Liver (tissue), 9 donors: ENCODE data around the gene LLGL2. TPM values are rescaled to one million over a fixed set of nuclear protein-coding genes. Genes with fewer than 3 reads are reported as not detected.

Experiments
- DNase-seq: peaks from one replicate; pipeline ENCODE4 v3.0.0-alpha.2; 2017; ENCODE audit warnings: low spot score
- H3K27ac ChIP-seq, 2 donors: one replicate each; pipeline ENCODE4 v1.7.0; 2013; ENCODE audit warnings: inconsistent platforms in 2 of 2, low read length in 2 of 2, control low read depth in 1 of 2, low read depth in 1 of 2, mild to moderate bottlenecking in 1 of 2
- H3K27me3 ChIP-seq, 4 donors: one replicate each; pipeline versions ENCODE4 v1.6.1 to v1.7.0; 2013; ENCODE audit warnings: low read length in 3 of 4, inconsistent platforms in 1 of 4, mild to moderate bottlenecking in 1 of 4, moderate library complexity in 1 of 4; ENCODE audit not compliant: control insufficient read depth in 4 of 4, insufficient read depth in 4 of 4
- H3K36me3 ChIP-seq, 4 donors: one replicate each; pipeline versions ENCODE4 v1.6.1 to v1.7.0; 2013; ENCODE audit warnings: low read length in 3 of 4, mild to moderate bottlenecking in 3 of 4, low read depth in 1 of 4, moderate library complexity in 1 of 4; ENCODE audit not compliant: control insufficient read depth in 4 of 4, insufficient read depth in 3 of 4
- H3K4me1 ChIP-seq, 4 donors: one replicate each; pipeline versions ENCODE4 v1.6.1 to v1.7.0; 2013; ENCODE audit warnings: low read length in 3 of 4, mild to moderate bottlenecking in 3 of 4, moderate library complexity in 1 of 4; ENCODE audit not compliant: control insufficient read depth in 4 of 4, insufficient read depth in 4 of 4
- H3K4me3 ChIP-seq, 3 donors: one replicate each; pipeline versions ENCODE4 v1.6.1 to v1.7.0; 2013; ENCODE audit warnings: low read length in 3 of 3, control low read depth in 1 of 3, low read depth in 1 of 3, mild to moderate bottlenecking in 1 of 3
- H3K9ac ChIP-seq, 2 donors: one replicate each; pipeline ENCODE4 v1.7.0; 2013; ENCODE audit warnings: low read length in 2 of 2, mild to moderate bottlenecking in 2 of 2, moderate library complexity in 2 of 2, control low read depth in 1 of 2, low read depth in 1 of 2
- H3K9me3 ChIP-seq, 4 donors: one replicate each; pipeline versions ENCODE4 v1.6.1 to v1.7.0; 2013; ENCODE audit warnings: low read length in 3 of 4; ENCODE audit not compliant: control insufficient read depth in 4 of 4
- CTCF ChIP-seq: fragments of 150-350 bp; IDR thresholded peaks from 2 replicates; pipeline ENCODE4 v1.5.1; 2017; ENCODE audit warnings: improper control_type of control experiment, low read depth, low read length; ENCODE audit not compliant: missing input control
- EGR1 ChIP-seq, 2 donors: IDR thresholded peaks; 2 replicates each; pipeline ENCODE4 v1.6.1; 2016 to 2018; ENCODE audit warnings: antibody characterized with exemption in 2 of 2, low read depth in 2 of 2
- FOXA1 ChIP-seq: IDR thresholded peaks from 2 replicates; pipeline ENCODE4 v1.6.1; 2016; ENCODE audit warnings: antibody characterized with exemption
- FOXA2 ChIP-seq: IDR thresholded peaks from 2 replicates; pipeline ENCODE4 v1.6.1; 2016; ENCODE audit warnings: antibody characterized with exemption
- GABPA ChIP-seq, 2 donors: IDR thresholded peaks in 1 of 2; conservative IDR thresholded peaks in 1 of 2; 2 replicates each; pipeline ENCODE4 v1.6.1; 2016; ENCODE audit warnings: antibody characterized with exemption in 2 of 2, mild to moderate bottlenecking in 1 of 2, moderate library complexity in 1 of 2
- HNF4A ChIP-seq, 2 donors: conservative IDR thresholded peaks; 2 replicates each; pipeline ENCODE4 v1.6.1; 2016; ENCODE audit warnings: antibody characterized with exemption in 2 of 2, mild to moderate bottlenecking in 2 of 2
- HNF4G ChIP-seq: IDR thresholded peaks from 2 replicates; pipeline ENCODE4 v1.6.1; 2016; ENCODE audit warnings: antibody characterized with exemption
- JUND ChIP-seq, 2 donors: IDR thresholded peaks; 2 replicates each; pipeline ENCODE4 v1.6.1; 2016; ENCODE audit warnings: antibody characterized with exemption in 2 of 2
- NR2F2 ChIP-seq: IDR thresholded peaks from 2 replicates; pipeline ENCODE4 v1.6.1; 2016; ENCODE audit warnings: antibody characterized with exemption
- RAD21 ChIP-seq, 2 donors: IDR thresholded peaks; 2 replicates each; pipeline ENCODE4 v1.6.1; 2016; ENCODE audit warnings: antibody characterized with exemption in 2 of 2, mild to moderate bottlenecking in 2 of 2
- REST ChIP-seq: IDR thresholded peaks from 2 replicates; pipeline ENCODE4 v1.6.1; 2016; ENCODE audit warnings: antibody characterized with exemption, mild to moderate bottlenecking
- RXRA ChIP-seq, 2 donors: IDR thresholded peaks; 2 replicates each; pipeline ENCODE4 v1.6.1; 2017 to 2018; ENCODE audit warnings: antibody characterized with exemption in 2 of 2, mild to moderate bottlenecking in 1 of 2
- SP1 ChIP-seq: IDR thresholded peaks from 2 replicates; pipeline ENCODE4 v1.6.1; 2018; ENCODE audit warnings: antibody characterized with exemption, mild to moderate bottlenecking
- TAF1 ChIP-seq: conservative IDR thresholded peaks from 2 replicates; pipeline ENCODE4 v1.6.1; 2016; ENCODE audit warnings: antibody characterized with exemption, mild to moderate bottlenecking
- YY1 ChIP-seq: IDR thresholded peaks from 2 replicates; pipeline ENCODE4 v1.6.1; 2016; ENCODE audit warnings: antibody characterized with exemption, mild to moderate bottlenecking
- WGBS: extraction: QIAGEN DNeasy Blood & Tissue Kit; methylation state at CpG from one replicate; pipeline ENCODE4 v1.1.7; 2013; 5-methylcytosine and 5-hydroxymethylcytosine counted together
- polyA plus RNA-seq, 2 donors: library from polyadenylated mRNA; stranded (reverse) in 1 of 2; unstranded in 1 of 2; fragments of 200-250 nt in 1 of 2; fragments of >200 nt in 1 of 2; fragmentation: Nextera tagmentation in 1 of 2; extraction: Ambion mirVana in 1 of 2; gene quantifications; one replicate each; pipeline versions ENCODE4 v1.2.1 to v1.2.3, GENCODE V29; 2013 to 2015
- total RNA-seq, 2 donors: library from RNA; depleted of rRNA; stranded (reverse); fragments of >200 nt; gene quantifications; one replicate each; pipeline ENCODE4 v1.2.3, GENCODE V29; 2014
- TF ChIP-seq, protein P1 (sequence below): IDR thresholded peaks from 2 replicates; pipeline ENCODE4 v1.6.1; 2016; ENCODE audit warnings: antibody characterized with exemption
- TF ChIP-seq, protein P2 (sequence below): IDR thresholded peaks from 2 replicates; pipeline ENCODE4 v1.6.1; 2016; ENCODE audit warnings: antibody characterized with exemption
- donor health status: healthy.
- donor health status: healthy.
- donor health status: healthy.
- donor health status: healthy.
- donor health status: healthy.

LLGL2 gene
- total and polyA plus RNA-seq, 4 donors = 23.2 to 69.6 (median 38.5) TPM

DNA sequence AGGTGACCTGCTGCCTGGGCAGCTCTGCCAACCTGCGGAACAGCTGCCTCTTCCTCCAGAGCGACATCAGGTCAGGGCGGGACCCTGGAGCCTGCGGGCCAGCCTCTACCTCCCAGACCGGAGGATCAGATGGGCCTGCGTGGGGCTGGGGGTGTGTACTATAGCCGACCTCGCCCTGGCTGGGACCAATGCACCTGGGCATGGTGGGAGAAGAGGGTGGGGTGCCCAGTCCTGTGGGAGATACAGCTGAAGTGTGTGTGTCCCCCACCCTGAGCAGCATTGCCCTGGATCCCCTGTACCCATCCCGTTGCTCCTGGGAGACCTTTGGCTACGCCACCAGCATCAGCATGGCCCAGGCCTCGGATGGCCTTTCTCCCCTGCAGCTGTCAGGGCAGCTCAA, 29.5 kb upstream of the LLGL2 start:
- H3K4me1 ChIP-seq = peaks cover 0 to 6% (median 2%) of the 10 kb centered on the region in 4 donors
- no peaks in the 10 kb centered on the region for H3K9me3 ChIP-seq
- no peak for TF ChIP-seq RAD21 (IDR thresholded peaks at IDR 0.05)
- TF ChIP-seq YY1 = no peak
- TF ChIP-seq EGR1 (IDR thresholded peaks at IDR 0.05; ENCODE audit: low read depth in 2 of 2) = no peak
- no peak for TF ChIP-seq CTCF
- no peak for TF ChIP-seq GABPA (IDR thresholded peaks at IDR 0.05 in 1 of 2, conservative IDR thresholded peaks at IDR 0.05 in 1 of 2)
- no peak for TF ChIP-seq HNF4G
- no peak for TF ChIP-seq TAF1
- TF ChIP-seq, protein P1, sequence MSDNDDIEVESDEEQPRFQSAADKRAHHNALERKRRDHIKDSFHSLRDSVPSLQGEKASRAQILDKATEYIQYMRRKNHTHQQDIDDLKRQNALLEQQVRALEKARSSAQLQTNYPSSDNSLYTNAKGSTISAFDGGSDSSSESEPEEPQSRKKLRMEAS = no peak
- TF ChIP-seq NR2F2 = no peak
- TF ChIP-seq REST = no peak
- no peak overlapping the region for H3K4me3 ChIP-seq
- H3K27ac ChIP-seq = no peak overlapping the region
- peaks cover 7 to 79% (median 24%) of the 10 kb centered on the region in 4 donors for H3K36me3 ChIP-seq
- no peak for DNase-seq
- H3K9ac ChIP-seq = no peak overlapping the region
- 94% methylated on average over 11 of the region's 11 CpGs for WGBS
- no peaks in the 10 kb centered on the region for H3K27me3 ChIP-seq

DNA sequence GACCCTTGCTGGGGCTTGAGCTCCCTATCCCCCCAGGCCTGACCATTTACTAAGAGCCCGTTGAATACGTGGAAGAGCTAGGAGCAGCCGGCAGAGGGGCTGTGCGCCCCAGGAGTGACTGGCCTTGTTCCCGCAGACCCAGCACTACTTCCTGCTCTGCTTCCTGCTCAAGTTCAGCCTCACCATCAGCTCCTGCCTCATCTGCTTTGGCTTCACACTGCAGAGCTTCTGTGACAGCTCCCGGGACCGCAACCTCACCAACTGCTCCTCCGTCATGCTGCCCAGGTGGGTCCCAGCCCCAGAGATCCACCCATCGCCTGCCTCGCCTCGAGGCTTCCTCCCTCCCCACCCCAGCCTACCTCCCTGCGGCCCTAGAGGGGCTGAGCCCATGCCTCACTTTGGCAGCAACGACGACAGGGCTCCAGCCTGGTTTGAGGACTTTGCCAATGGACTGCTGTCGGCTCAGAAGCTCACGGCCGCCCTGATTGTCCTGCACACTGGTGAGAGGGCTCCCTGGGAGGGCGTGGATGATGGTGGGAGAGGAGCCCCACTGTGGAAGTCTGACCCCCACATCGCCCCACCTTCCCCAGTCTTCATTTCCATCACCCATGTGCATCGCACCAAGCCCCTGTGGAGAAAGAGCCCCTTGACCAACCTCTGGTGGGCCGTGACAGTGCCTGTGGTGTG, 27.3 kb upstream of the LLGL2 start:
- Histone ChIP-seq H3K36me3 (peaks cover 7 to 62% (median 28%) of the 10 kb centered on the region in 4 donors), H3K9ac (no peak overlapping the region), H3K4me1 (peaks cover 0 to 6% (median 2%) of the 10 kb centered on the region in 4 donors), H3K4me3 (no peak overlapping the region), H3K27ac (no peak overlapping the region), H3K9me3 (no peaks in the 10 kb centered on the region), H3K27me3 (no peaks in the 10 kb centered on the region)
- no peak for DNase-seq
- WGBS = 77% methylated on average over 21 of the region's 21 CpGs
- TF ChIP-seq RAD21 (IDR thresholded peaks at IDR 0.05) (no peak), HNF4A (conservative IDR thresholded peaks at IDR 0.05) (no peak), JUND (IDR thresholded peaks at IDR 0.05) (no peak), FOXA2 (no peak), EGR1 (IDR thresholded peaks at IDR 0.05; ENCODE audit: low read depth in 2 of 2) (no peak), SP1 (no peak), RXRA (IDR thresholded peaks at IDR 0.05) (no peak), NR2F2 (no peak), FOXA1 (no peak), TAF1 (no peak), REST (no peak), YY1 (no peak), CTCF (no peak)
- TF ChIP-seq, protein P2, sequence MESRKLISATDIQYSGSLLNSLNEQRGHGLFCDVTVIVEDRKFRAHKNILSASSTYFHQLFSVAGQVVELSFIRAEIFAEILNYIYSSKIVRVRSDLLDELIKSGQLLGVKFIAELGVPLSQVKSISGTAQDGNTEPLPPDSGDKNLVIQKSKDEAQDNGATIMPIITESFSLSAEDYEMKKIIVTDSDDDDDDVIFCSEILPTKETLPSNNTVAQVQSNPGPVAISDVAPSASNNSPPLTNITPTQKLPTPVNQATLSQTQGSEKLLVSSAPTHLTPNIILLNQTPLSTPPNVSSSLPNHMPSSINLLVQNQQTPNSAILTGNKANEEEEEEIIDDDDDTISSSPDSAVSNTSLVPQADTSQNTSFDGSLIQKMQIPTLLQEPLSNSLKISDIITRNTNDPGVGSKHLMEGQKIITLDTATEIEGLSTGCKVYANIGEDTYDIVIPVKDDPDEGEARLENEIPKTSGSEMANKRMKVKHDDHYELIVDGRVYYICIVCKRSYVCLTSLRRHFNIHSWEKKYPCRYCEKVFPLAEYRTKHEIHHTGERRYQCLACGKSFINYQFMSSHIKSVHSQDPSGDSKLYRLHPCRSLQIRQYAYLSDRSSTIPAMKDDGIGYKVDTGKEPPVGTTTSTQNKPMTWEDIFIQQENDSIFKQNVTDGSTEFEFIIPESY = no peak
